Measurements from ENCODE around the gene NKIRAS1.

GRCh38 chr3:23884481-23884880 is 32.3 kb downstream of the NKIRAS1 start:
- peak in 2 of 6 experiments; percentile 12 for TF ChIP-seq CTCF (IDR thresholded peaks at IDR 0.05)
- TF ChIP-seq POLR2A (IDR thresholded peaks at IDR 0.05): no peak

Measured in thyroid gland (tissue), 4 donors.